GM18499 (cell line): ENCODE measurements around the gene PML.
"Not testable (repeated sequence)": the region's sequence is repeated elsewhere in the genome, so short reads cannot be mapped to it uniquely, and the experiment has no call there.

ENCODE experiments used
- ATAC-seq: cut with Tn5 transposase; IDR thresholded peaks from one replicate; pipeline ENCODE4 v1.9.1; 2021; ENCODE audit warnings: moderate number of reproducible peaks; ENCODE audit not compliant: insufficient read depth, unreplicated experiment

Gene PML

GRCh38 chr15:74053517-74053916, 59.0 kb downstream of the PML start:
- ATAC-seq, result no peak

- no peak for ATAC-seq
Observed at GRCh38 chr15:74053941-74054529, 59.5 kb downstream of the PML start.

- no peak for ATAC-seq
Observed at GRCh38 chr15:74055804-74056203, 61.3 kb downstream of the PML start.

- ATAC-seq, result not testable (repeated sequence)
Observed at GRCh38 chr15:74056330-74056729, 61.8 kb downstream of the PML start.

- not testable (repeated sequence) for ATAC-seq
Observed at GRCh38 chr15:74059050-74059833, 64.7 kb downstream of the PML start.

- no peak for ATAC-seq
Observed at GRCh38 chr15:74060251-74060650, 65.7 kb downstream of the PML start.

GRCh38 chr15:74062236-74062635, 67.7 kb downstream of the PML start:
- ATAC-seq, result no peak

- ATAC-seq, result no peak
Observed at GRCh38 chr15:74062671-74063070, 68.2 kb downstream of the PML start.

- ATAC-seq, result not testable (repeated sequence)
Observed at GRCh38 chr15:74063425-74064146, 69.1 kb downstream of the PML start.

GRCh38 chr15:74064183-74064582, 69.7 kb downstream of the PML start:
- ATAC-seq, result not testable (repeated sequence)

GRCh38 chr15:74064822-74065221, 70.3 kb downstream of the PML start:
- ATAC-seq, result not testable (repeated sequence)

GRCh38 chr15:74065684-74066411, 71.3 kb downstream of the PML start:
- not testable (repeated sequence) for ATAC-seq

GRCh38 chr15:74071645-74072044, 77.1 kb downstream of the PML start:
- ATAC-seq, result not testable (repeated sequence)

- ATAC-seq, result not testable (repeated sequence)
Observed at GRCh38 chr15:74072132-74072531, 77.6 kb downstream of the PML start.

- ATAC-seq, result not testable (repeated sequence)
Observed at GRCh38 chr15:74072614-74073337, 78.3 kb downstream of the PML start.

- ATAC-seq, result not testable (repeated sequence)
Observed at GRCh38 chr15:74075781-74076180, 81.3 kb downstream of the PML start.

GRCh38 chr15:74082450-74082849, 87.9 kb downstream of the PML start, which contains the start of gene GOLGA6A:
Gene GOLGA6A, minus strand, starts transcription at chr15:74082550. Its CDS starts 41 bp downstream, at chr15:74082509.
- not testable (repeated sequence) for ATAC-seq

GRCh38 chr15:74094567-74094966, 100.1 kb downstream of the PML start:
- not testable (repeated sequence) for ATAC-seq

GRCh38 chr15:74095610-74096009, 101.1 kb downstream of the PML start:
- not testable (repeated sequence) for ATAC-seq
